Keratinocyte (primary cell): Measurements from ENCODE around the gene B4GALNT2. TPM values are rescaled to one million over a fixed set of nuclear protein-coding genes. Genes with fewer than 3 reads are reported as not detected.

Experiments used
- DNase-seq: peaks from one replicate; pipeline ENCODE4 v3.0.0-alpha.2; 2011; ENCODE audit warnings: low read depth, missing footprints, low spot score
- FAIRE-seq: peaks from 2 replicates; lab custom pipeline; 2011; peaks lifted over from hg19 to GRCh38; lab: Jason Lieb, UNC
- H2AFZ ChIP-seq: 2 replicates; pipeline ENCODE4 v1.6.0; 2012; ENCODE audit warnings: low read length, control low read depth, inconsistent platforms; ENCODE audit not compliant: control insufficient read depth
- H3K27ac ChIP-seq: 2 replicates; pipeline ENCODE4 v1.5.1; 2011; ENCODE audit warnings: low read length; ENCODE audit not compliant: control insufficient read depth, insufficient read depth
- H3K27me3 ChIP-seq: 3 replicates; pipeline ENCODE4 v1.6.0; 2011; ENCODE audit warnings: low read length; ENCODE audit not compliant: control insufficient read depth, insufficient read depth; ENCODE audit errors: extremely low read depth
- H3K36me3 ChIP-seq, 2 experiments: 2 replicates in 1 of 2; 3 replicates in 1 of 2; pipeline ENCODE4 v1.5.1; 2011; ENCODE audit warnings: low read length in 2 of 2, mild to moderate bottlenecking in 1 of 2; ENCODE audit not compliant: control insufficient read depth in 2 of 2, insufficient read depth in 2 of 2; ENCODE audit errors: extremely low read depth in 1 of 2
- H3K4me1 ChIP-seq: 3 replicates; pipeline ENCODE4 v1.5.1; 2011; ENCODE audit warnings: low read length; ENCODE audit not compliant: control insufficient read depth, insufficient read depth; ENCODE audit errors: extremely low read depth
- H3K4me2 ChIP-seq: 3 replicates; pipeline ENCODE4 v1.6.0; 2011; ENCODE audit warnings: low read depth, low read length; ENCODE audit not compliant: control insufficient read depth, insufficient read depth; ENCODE audit errors: extremely low read depth
- H3K4me3 ChIP-seq, 3 experiments: fragments of 200-600 bp in 1 of 3; sonication (generic) in 1 of 3; 2 replicates in 2 of 3; 3 replicates in 1 of 3; pipeline ENCODE4 v1.5.1; 2011 to 2016; ENCODE audit warnings: low read length in 3 of 3, mild to moderate bottlenecking in 3 of 3, control low read depth in 2 of 3, inconsistent platforms in 1 of 3, low read depth in 1 of 3, mixed read lengths in 1 of 3, mixed run types in 1 of 3, moderate library complexity in 1 of 3; ENCODE audit not compliant: control insufficient read depth in 2 of 3, insufficient read depth in 2 of 3; ENCODE audit errors: extremely low read depth in 1 of 3
- H3K79me2 ChIP-seq: 2 replicates; pipeline ENCODE4 v1.6.0; 2012; ENCODE audit warnings: low read length; ENCODE audit not compliant: control insufficient read depth, insufficient read depth
- H3K9ac ChIP-seq: 3 replicates; pipeline ENCODE4 v1.6.0; 2011; ENCODE audit warnings: low read length; ENCODE audit not compliant: control insufficient read depth, insufficient read depth; ENCODE audit errors: extremely low read depth
- H3K9me1 ChIP-seq: 3 replicates; pipeline ENCODE4 v1.6.0; 2011; ENCODE audit warnings: low read length; ENCODE audit not compliant: control insufficient read depth, insufficient read depth; ENCODE audit errors: extremely low read depth
- H3K9me3 ChIP-seq: 2 replicates; pipeline ENCODE4 v1.5.1; 2012; ENCODE audit warnings: low read depth, low read length; ENCODE audit not compliant: control insufficient read depth
- H4K20me1 ChIP-seq: 3 replicates; pipeline ENCODE4 v1.6.0; 2011; ENCODE audit warnings: low read length; ENCODE audit not compliant: control insufficient read depth, insufficient read depth; ENCODE audit errors: extremely low read depth
- CTCF ChIP-seq, 3 experiments: IDR thresholded peaks in 1 of 3; conservative IDR thresholded peaks in 1 of 3; optimal IDR thresholded peaks in 1 of 3; 2 replicates in 2 of 3; 3 replicates in 1 of 3; pipeline versions ENCODE3 to v1.5.1; 2011; ENCODE audit warnings: low read length in 3 of 3, mild to moderate bottlenecking in 3 of 3, moderate library complexity in 2 of 3, control low read depth in 1 of 3, inconsistent platforms in 1 of 3; ENCODE audit not compliant: insufficient read depth in 2 of 3; ENCODE audit errors: extremely low read depth in 1 of 3
- EZH2 ChIP-seq: IDR thresholded peaks from one replicate; pipeline ENCODE4 v1.6.1; 2012; ENCODE audit warnings: inconsistent platforms, mild to moderate bottlenecking, low read length, moderate library complexity
- dilution Hi-C: fragments of 300-500 bp; cut with MboI; formaldehyde crosslinking; loops from one replicate; pipeline ENCODE4 v1.7.0; 2020; ENCODE audit warnings: low sequenced_read_pairs; ENCODE audit not compliant: extremely low pct_ligation_motif_present
- polyA plus RNA-seq, 5 experiments: library from polyadenylated mRNA; depleted of rRNA in 3 of 5; stranded (reverse) in 3 of 5; stranded (forward) in 1 of 5; unstranded in 1 of 5; fragments of >200 nt; gene quantifications; 1 replicate in 1 of 5; 2 replicates in 3 of 5; 3 replicates in 1 of 5; pipeline versions ENCODE4 v1.2.1 to v1.2.3, GENCODE V29; 2011 to 2012; ENCODE audit warnings: missing spikeins in 2 of 5, low read depth in 1 of 5, low replicate concordance in 1 of 5

Gene B4GALNT2
- polyA plus RNA-seq, 1 donor (not counting 4 experiments of a cell fraction or from before 2014, with no cell fraction given) = 0.01 TPM

GRCh38 chr17:49148171-49148570, 15.6 kb downstream of the B4GALNT2 start:
- H3K79me2 ChIP-seq = no peaks in the 10 kb centered on the region
- DNase-seq (no peak), FAIRE-seq (no peak)
- H3K9ac ChIP-seq = no peak overlapping the region
- H3K4me2 ChIP-seq = no peak overlapping the region
- no peak overlapping the region for H3K4me3 ChIP-seq
- dilution Hi-C loops = no loop called here
- H3K9me3 ChIP-seq = no peaks in the 10 kb centered on the region
- peaks cover 8% of the 10 kb centered on the region for H3K4me1 ChIP-seq
- no peak overlapping the region for H3K27ac ChIP-seq
- H3K9me1 ChIP-seq = no peaks in the 10 kb centered on the region
- H4K20me1 ChIP-seq = no peaks in the 10 kb centered on the region
- no peaks in the 10 kb centered on the region for H3K27me3 ChIP-seq
- no peak overlapping the region for H2AFZ ChIP-seq
- no peaks in the 10 kb centered on the region for H3K36me3 ChIP-seq
- no peak for TF ChIP-seq EZH2
- no peak for TF ChIP-seq CTCF (optimal IDR thresholded peaks at IDR 0.05 in 1 of 3, IDR thresholded peaks at IDR 0.05 in 1 of 3, conservative IDR thresholded peaks at IDR 0.05 in 1 of 3; ENCODE audit: extremely low read depth in 1 of 3, insufficient read depth in 2 of 3, low read length in 3 of 3)

DNA sequence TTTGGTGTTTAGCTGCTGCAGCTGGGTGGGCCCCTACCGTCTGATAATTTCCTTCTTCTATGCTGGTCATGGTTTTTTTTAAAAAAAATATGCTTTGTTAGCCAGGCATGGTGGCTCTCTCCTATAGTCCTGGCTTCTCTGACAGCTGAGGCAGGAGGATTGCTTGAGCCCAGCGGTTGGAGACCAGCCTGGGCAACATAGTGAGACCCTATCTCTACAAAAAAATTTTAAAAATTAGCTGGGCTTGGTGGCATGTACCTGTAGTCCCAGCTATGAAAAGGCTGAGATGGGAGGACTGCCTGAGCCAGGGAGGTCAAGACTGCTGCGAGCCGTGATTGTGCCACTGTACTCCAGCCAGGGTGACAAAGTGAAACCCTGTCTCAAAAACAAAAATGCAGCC, 19.4 kb downstream of the B4GALNT2 start:
- TF ChIP-seq EZH2 = no peak
- no peak for TF ChIP-seq CTCF (optimal IDR thresholded peaks at IDR 0.05 in 1 of 3, IDR thresholded peaks at IDR 0.05 in 1 of 3, conservative IDR thresholded peaks at IDR 0.05 in 1 of 3; ENCODE audit: extremely low read depth in 1 of 3, insufficient read depth in 2 of 3, low read length in 3 of 3)
- H3K9me1 ChIP-seq = no peaks in the 10 kb centered on the region
- H2AFZ ChIP-seq = no peak overlapping the region

More for the DNA sequence above, 19.4 kb downstream of the B4GALNT2 start:
- dilution Hi-C loops = no loop called here
- Histone ChIP-seq H3K27me3 (no peaks in the 10 kb centered on the region), H4K20me1 (no peaks in the 10 kb centered on the region), H3K9me3 (no peaks in the 10 kb centered on the region), H3K9ac (no peak overlapping the region), H3K4me3 (no peak overlapping the region), H3K27ac (no peak overlapping the region), H3K4me1 (no peaks in the 10 kb centered on the region), H3K4me2 (no peak overlapping the region), H3K79me2 (no peaks in the 10 kb centered on the region), H3K36me3 (no peaks in the 10 kb centered on the region)
- FAIRE-seq (no peak), DNase-seq (no peak)
